A549 treated with DMSO at 1 μM for 4 hours (cell line): ENCODE measurements around the gene ANKFN1. TPM values are rescaled to one million over a fixed set of nuclear protein-coding genes. Genes with fewer than 3 reads are reported as not detected.

Experiments
- total RNA-seq: library from RNA; stranded (reverse); fragments of 200-300 nt; extraction: Qiagen RNA extraction; gene quantifications from 5 replicates; pipeline ENCODE4 v1.2.3, GENCODE V29; 2022; ENCODE audit warnings: low read depth

ANKFN1 gene
- not detected in 5 replicates for total RNA-seq

GRCh38 chr17:56152874-56153602, at the start of gene ANKFN1:
Gene ANKFN1, plus strand, starts transcription at chr17:56153475. Its CDS starts 59,193 bp downstream, at chr17:56212668.

